GM12873 (cell line): Measurements from ENCODE around the gene SH3YL1.

Experiments used
- TF ChIP-seq, protein P1 (sequence below): IDR thresholded peaks from 2 replicates; pipeline ENCODE4 v1.5.1; 2012; ENCODE audit warnings: low read depth, mild to moderate bottlenecking, moderate library complexity, low read length, control low read depth; ENCODE audit not compliant: insufficient read depth; ENCODE audit errors: missing control alignments

The SH3YL1 gene

GRCh38 chr2:290090-290722, 26.4 kb upstream of the SH3YL1 start:
- TF ChIP-seq, protein P1, sequence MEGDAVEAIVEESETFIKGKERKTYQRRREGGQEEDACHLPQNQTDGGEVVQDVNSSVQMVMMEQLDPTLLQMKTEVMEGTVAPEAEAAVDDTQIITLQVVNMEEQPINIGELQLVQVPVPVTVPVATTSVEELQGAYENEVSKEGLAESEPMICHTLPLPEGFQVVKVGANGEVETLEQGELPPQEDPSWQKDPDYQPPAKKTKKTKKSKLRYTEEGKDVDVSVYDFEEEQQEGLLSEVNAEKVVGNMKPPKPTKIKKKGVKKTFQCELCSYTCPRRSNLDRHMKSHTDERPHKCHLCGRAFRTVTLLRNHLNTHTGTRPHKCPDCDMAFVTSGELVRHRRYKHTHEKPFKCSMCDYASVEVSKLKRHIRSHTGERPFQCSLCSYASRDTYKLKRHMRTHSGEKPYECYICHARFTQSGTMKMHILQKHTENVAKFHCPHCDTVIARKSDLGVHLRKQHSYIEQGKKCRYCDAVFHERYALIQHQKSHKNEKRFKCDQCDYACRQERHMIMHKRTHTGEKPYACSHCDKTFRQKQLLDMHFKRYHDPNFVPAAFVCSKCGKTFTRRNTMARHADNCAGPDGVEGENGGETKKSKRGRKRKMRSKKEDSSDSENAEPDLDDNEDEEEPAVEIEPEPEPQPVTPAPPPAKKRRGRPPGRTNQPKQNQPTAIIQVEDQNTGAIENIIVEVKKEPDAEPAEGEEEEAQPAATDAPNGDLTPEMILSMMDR, result peak; percentile 57

DNA sequence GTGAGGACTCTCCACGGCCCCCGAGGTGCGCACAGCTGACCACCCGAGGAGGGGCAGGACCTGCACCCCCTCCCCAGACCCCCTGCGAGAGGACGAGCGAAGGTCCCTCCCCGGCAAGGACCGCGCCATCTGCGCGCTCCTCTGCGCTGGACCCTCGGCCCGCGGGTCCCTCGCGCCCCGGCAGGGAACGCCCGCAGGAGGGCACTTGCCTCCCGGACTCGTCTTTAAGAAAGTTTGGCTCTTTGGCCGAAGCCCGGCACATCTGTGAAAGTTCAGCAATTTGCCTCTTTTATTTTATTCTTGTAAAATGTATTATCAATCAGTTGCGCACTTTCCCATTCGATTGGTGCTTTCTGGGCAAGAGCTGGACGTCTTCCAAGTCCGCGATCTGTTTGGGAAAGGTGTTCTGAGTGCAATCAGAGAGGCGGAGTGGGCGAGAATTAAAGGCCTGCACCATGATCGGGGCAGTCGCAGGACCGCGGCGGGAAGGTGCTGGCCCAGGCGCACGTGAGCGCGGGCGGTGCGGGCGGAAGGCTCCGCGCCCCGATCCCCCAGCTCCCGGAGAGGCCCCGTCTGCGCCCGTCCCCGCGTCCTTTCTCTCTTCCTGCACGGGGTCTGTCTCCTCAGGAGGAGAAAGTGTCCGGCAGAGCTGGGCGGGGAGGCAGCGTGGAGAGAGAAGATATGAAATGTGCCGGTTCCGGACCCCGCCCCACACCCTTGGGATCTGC, 25.7 kb upstream of the SH3YL1 start:
- TF ChIP-seq, protein P1, result no peak

DNA sequence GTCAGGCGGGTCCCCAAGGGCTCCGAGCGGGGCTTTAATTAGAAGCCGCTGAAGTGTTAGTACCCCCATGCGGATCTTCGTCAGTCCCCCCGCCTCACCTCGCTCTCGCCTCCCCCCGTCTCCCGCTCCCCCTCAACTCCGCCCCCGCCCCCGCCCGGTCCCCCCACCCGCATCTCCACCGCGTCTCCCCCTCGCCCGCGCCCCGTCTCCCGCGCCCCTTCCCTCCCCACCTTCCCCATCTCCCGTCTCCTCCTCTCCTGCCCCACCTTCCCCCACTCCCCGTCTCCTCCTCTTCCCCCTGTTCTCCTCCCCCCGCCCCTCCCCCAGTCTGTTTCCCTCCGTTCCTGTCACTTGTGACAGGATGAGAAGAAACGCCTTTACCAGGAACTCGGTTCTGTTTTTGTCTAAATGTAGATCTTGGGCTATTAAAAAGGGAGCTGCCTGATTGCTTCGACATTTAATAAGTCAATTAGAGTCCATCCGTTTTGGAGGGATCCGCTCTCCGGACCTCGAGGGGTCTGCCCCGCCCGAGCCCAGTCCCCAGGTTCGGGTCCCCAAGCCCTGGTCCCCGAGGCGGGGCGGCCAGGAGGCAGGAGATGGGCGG, 25.0 kb upstream of the SH3YL1 start:
- TF ChIP-seq, protein P1, result no peak

DNA sequence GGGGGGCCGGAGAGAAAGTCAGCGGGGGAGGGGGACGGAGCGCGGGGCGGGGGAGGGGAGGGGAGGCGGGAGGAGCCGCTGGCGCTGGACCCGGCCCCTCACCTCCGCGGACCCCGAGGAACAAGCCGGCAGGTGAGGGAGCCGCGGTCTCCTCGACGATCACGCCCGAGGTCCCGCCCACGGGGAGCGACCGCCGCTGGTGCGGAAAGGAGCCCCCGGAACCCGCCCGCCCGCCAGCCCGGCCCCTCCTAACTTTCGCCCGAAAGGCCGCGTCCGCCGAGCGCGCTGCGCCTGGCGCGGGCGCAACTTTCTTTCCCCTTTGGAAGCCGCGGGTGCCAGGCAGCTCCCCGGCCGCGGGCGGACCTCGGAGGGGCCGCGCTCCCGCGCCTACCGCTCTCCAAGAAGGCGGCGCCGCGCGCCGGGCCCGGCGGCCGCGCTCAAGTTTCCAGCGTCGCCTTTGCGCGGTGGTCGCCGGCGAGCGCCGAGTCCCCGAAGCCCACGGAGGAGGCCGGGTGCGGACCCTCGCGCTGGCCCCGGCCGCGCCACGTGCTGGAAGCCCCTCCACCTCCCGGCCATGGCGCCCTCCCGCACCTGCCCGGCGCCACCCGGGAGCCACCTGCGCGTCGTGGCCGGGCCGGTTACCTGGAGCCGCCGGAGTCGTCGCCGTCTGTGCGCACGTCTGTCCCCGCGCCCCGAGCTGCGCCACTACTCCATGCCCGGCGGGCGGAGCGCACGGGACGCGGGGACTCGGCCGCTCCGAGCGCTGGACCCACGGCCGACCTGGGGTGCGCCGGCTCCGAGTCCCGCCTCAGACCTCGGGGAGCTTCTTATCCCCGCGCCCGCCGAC, 24.3 kb upstream of the SH3YL1 start, which contains the start of gene ALKAL2:
Gene ALKAL2 (minus strand): TSS at position 181 of the 847 bp plus-strand sequence. CDS start 256 bp downstream, outside the sequence.
- TF ChIP-seq, protein P1, result no peak

GRCh38 chr2:287471-287885, 23.6 kb upstream of the SH3YL1 start:
- TF ChIP-seq, protein P1, result no peak

DNA sequence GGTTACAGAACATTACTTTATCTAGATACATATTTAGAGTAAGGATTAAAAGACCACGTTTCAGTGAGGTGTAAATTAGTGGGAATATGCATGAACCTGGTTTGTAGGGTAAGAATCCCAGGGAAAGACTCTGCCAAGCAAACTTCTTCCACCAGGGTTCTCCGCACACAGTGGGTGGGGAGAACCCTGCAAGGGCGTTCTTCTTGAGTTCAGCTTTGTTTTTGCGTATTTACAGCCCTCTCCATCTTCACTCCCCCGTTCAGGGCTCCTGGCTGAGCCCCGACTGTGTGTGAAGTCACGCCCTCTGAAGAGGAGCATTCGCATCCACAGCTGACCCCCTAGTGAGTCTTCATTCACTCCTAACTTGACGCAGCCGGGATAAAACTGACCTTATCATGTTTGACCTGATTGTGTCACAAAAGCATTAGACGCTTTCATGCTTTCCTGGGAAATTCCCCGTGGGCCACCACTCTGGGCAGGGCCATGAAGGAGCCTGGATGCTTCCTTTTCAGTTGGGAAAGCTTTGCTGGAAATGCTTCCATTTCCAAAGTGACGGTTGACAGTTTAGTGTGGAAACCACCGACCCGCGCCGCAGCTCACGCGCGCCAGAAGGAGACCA, 23.1 kb upstream of the SH3YL1 start:
- TF ChIP-seq, protein P1, result no peak

DNA sequence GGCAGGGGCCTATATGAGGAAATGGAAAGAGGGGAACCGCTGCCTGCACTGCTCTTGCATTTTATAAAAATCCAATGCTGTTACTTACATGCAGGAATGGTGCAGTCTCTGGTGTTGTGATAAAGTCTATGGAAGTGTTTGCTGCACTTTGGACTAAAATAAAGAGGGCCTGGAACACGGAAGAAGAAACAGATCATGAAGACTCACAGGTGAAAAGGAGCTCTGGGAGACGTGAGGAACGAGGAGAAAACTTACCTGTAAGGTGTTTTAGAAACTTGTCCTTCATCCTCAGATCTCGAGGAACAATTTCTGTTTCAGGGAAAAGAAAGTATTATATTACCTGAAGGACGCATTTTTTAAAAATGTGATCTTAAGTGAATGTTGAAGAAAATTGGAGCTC, 22.2 kb upstream of the SH3YL1 start:
- TF ChIP-seq, protein P1, result no peak
